SKM-1 treated with dmso at 0.1 percent for 144 hours (cell line): ENCODE data around the gene DNMBP.
"Not testable (repeated sequence)": the region's sequence is repeated elsewhere in the genome, so short reads cannot be mapped to it uniquely, and the experiment has no call there.

Experiments
- DNase-seq: peaks from one replicate; lab custom pipeline; 2025; ENCODE audit not compliant: unreplicated experiment; lab: John Stamatoyannopoulos, UW

Gene DNMBP

GRCh38 chr10:100014071-100014762 is 4.5 kb upstream of the DNMBP start:
- no peak for DNase-seq

DNA sequence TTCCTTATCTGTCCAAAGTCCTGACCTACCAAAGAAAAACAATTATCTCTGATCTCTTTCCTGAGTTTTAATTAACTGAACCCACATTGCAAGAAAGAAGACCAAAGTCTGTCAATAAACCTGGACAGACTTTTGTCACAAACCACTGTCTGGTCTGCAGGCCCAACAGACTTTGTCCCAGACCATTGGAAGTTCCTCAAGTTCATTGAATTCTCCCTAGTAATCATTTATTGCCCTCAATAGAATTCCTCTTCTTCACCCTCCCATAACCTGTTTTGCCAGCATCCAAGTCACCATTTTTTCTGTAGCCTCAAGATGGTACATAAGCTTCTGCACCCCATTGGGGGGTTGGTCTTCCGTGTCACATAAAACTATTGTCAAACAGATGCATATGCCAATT is 3.9 kb upstream of the DNMBP start:
- DNase-seq, result no peak

- not testable (repeated sequence) for DNase-seq
Measured at GRCh38 chr10:100011906-100012305, 2.2 kb upstream of the DNMBP start.

- DNase-seq, result peak; percentile 60
Measured at GRCh38 chr10:100009283-100009792, 409 bp downstream of the DNMBP start.

DNA sequence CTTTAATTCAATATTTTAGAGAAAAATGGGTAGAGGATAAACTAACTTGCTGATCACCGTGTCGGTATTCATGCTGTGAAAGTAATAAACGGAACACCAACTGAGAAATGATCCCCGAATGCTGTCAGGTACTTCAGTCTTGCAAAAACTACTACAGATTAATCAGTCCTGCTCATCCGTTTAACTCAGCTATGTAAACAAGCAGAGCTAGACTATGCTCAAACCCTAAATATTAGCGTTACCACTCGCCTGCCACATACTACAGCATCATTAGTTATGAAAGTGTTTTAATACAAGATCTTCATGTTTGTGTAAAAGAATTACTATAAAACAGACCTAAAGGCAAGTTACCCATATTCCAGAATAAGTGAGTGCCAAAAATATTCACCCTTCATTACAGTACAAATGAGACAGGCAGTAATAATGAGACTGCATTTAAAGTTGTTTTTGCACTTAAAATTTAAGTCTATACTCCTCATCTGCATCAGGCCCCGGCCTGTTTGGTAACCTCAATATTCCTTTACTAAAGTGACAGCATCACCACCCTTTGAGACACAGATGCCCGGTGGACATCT is 952 bp downstream of the DNMBP start:
- DNase-seq, result no peak

- DNase-seq, result no peak
Measured at GRCh38 chr10:100008142-100008522, 1.6 kb downstream of the DNMBP start.

GRCh38 chr10:100007231-100008141 is 2.3 kb downstream of the DNMBP start:
- no peak for DNase-seq

GRCh38 chr10:100006243-100006886 is 3.4 kb downstream of the DNMBP start:
- DNase-seq, result peak; percentile 28

GRCh38 chr10:100004805-100005510 is 4.8 kb downstream of the DNMBP start:
- DNase-seq, result no peak

GRCh38 chr10:100000109-100000644 is 9.6 kb downstream of the DNMBP start:
- DNase-seq, result no peak

GRCh38 chr10:99999319-100000108 is 10.2 kb downstream of the DNMBP start:
- no peak for DNase-seq

DNA sequence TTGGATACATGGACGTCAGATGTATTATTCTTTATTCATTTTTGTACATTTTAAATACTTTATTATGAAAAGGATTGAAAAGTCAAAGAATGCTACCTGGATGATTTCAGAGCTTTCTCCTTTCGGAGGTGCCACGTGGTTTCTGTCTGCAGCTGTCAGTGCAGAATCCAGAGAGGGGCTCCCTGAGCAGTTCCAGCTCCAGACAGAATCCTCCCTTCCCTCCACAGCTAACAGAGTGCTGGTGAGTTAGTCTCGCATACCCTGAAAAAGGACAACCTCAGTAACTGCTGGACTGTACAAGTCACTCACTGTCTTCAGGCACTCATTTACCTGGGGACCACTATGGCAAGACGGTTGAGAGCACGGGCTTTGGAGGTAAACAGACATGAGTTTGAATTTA is 10.9 kb downstream of the DNMBP start:
- no peak for DNase-seq

DNA sequence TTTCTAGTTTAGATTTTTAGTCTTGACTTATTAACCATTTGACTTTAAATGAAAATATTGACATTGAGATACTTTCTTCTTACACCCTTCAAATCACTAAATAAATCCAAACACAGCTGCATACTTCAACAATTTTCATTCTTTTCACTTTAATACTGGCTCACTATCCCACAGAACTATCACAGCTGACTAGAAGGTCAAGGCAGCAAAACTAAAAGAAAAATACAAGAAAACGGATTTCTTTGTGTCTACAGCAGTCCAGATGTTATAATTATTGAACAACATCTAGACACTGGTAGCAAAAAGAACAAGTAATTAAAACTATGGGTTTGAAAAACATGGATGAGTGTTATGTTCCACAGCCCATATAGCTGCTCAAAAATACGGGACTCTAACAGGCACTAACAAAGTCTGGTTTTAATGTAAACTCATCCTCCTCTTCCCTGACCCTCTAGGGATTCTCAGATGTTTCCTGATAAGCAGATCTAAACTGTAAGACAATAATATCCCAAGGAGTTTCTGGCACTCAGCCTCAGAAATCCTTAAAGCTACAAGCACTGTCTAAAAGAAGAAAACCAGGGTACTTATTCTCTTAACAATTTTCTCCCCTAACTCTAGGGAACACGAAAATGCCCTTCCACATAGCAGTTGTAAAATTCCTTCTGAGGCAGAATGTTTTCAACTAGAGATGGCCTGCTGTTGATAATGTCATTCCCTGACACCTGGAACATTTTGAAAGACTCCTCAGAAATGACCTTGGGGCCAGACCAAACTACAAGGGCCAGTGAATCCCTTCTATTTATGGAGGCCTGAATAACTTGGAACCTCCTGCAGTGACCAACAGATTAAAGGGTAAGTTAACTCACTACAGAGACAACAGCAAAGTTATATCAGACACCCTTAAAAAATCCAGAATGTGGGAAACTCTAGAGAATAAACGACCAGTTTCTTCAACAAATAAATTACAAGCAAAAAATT is 12.8 kb downstream of the DNMBP start:
- DNase-seq, result no peak

- DNase-seq, result no peak
Measured at GRCh38 chr10:99995713-99996112, 14.0 kb downstream of the DNMBP start.

- no peak for DNase-seq
Measured at GRCh38 chr10:99995269-99995668, 14.5 kb downstream of the DNMBP start.

DNA sequence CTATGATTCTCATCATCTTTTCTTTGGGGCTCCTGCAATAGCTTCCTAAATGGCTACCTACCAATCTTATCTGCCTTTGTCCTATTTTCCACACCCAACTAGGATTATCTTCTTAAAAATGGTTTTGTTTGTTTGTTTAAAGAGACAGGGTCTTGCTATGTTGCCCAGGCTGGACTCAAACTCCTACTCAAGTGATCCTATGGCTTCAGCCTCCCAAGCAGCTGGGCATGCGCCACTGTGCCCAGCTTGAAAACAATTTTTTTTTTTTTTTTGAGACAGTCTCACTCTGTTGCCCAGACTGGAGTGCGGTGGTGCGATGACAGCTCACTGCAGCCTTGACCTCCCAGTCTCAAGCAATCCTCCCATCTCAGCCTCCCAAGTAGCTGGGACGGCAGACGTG is 14.9 kb downstream of the DNMBP start:
- DNase-seq, result no peak

DNA sequence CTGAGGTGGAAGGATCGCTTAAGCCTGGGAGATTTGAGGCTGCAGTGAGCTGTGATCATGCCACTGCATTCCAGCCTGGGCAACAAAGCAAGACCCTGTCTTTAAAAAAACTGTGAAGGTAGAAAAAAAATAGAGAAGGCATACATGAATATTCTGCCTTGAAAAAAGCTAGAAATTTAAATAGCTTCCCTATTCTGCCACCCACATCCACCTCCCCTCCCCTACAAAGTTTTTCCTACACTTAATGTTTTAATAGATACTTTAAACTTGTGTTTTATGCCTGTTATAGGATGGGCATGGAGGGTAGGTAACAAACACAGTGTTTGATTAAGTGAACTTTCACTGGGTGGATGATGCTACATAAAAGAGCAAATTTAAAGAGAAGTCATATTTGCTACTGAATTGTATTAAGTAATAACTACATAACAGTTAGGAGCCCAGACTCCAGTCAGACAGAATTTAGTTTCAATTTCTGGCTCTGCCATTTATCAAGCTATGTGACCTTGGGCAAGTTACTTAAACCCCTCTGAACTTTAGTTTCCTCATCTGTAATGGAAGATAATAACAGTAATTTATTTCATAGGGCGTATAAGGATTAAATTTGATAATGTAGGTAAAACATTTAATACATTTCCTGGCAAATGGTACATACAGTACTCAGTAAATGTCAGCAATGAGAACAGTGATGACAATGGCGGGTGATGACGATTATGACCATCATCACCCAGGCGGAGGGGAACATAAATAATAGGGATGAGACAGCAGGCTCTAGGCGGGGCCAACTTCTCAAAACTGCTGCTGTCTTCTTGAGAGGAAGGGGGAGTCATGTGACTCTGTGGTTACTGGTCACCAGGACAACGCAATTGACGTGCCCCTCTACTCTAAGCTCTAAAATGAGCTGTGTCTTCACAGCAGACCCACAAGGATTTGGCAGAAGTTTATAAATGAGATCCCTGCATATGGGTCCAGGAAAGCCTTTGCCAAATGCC is 15.8 kb downstream of the DNMBP start:
- peak; percentile 87 for DNase-seq
